HG03432 (cell line): ENCODE measurements around the gene SMIM14.
"Not testable (repeated sequence)": the region's sequence is repeated elsewhere in the genome, so short reads cannot be mapped to it uniquely, and the experiment has no call there.

ENCODE experiments used
- ATAC-seq: cut with Tn5 transposase; IDR thresholded peaks from one replicate; pipeline ENCODE4 v1.9.1; 2021; ENCODE audit warnings: mild to moderate bottlenecking, moderate library complexity; ENCODE audit not compliant: unreplicated experiment

Gene SMIM14

GRCh38 chr4:39510348-39510929, 128.2 kb downstream of the SMIM14 start:
- ATAC-seq, result no peak

- no peak for ATAC-seq
These were observed 133.1 kb downstream of the SMIM14 start for GRCh38 chr4:39505581-39505980.

GRCh38 chr4:39504538-39504937, 134.1 kb downstream of the SMIM14 start:
- no peak for ATAC-seq

GRCh38 chr4:39502664-39503035, 136.0 kb downstream of the SMIM14 start:
- ATAC-seq, result not testable (repeated sequence)

- no peak for ATAC-seq
These were observed 136.5 kb downstream of the SMIM14 start for GRCh38 chr4:39502019-39502663.

GRCh38 chr4:39498727-39499020, 140.0 kb downstream of the SMIM14 start:
- no peak for ATAC-seq

GRCh38 chr4:39497909-39498726, 140.5 kb downstream of the SMIM14 start:
- ATAC-seq, result no peak
